Naive thymus-derived CD4-positive, alpha-beta T cell (primary cell): ENCODE measurements around the gene EHF. TPM values are rescaled to one million over a fixed set of nuclear protein-coding genes. Genes with fewer than 3 reads are reported as not detected.
"Not testable (repeated sequence)": the region's sequence is repeated elsewhere in the genome, so short reads cannot be mapped to it uniquely, and the experiment has no call there.

Source experiments
- ATAC-seq: fragments of 150-1000 bp; cut with Tn5 transposase; 2 replicates; pipeline ENCODE4 v1.10.0; 2021; ENCODE audit warnings: mild to moderate bottlenecking, moderate library complexity
- CTCF ChIA-PET: fragments of 350-600 bp; sonication (Branson Sonifier 250); formaldehyde crosslinking; loops from one replicate; lab custom pipeline; 2021; ENCODE audit warnings: antibody characterized with exemption; lab: Charles Lee
- POLR2A ChIA-PET: fragments of 350-600 bp; sonication (Branson Sonifier 250); formaldehyde crosslinking; loops from one replicate; lab custom pipeline; 2021; ENCODE audit warnings: antibody characterized with exemption, inconsistent platforms; lab: Charles Lee
- DNase-seq, 9 donors: peaks; one replicate each; pipeline versions ENCODE4 v3.0.0 to v3.0.0-alpha.2; 2020 to 2022; ENCODE audit warnings: mixed read lengths in 1 of 9
- H3K27ac ChIP-seq: one replicate; pipeline ENCODE4 v1.7.0; 2013; ENCODE audit warnings: mild to moderate bottlenecking, low read depth, low read length, moderate library complexity
- H3K27me3 ChIP-seq, 2 donors: one replicate each; pipeline ENCODE4 v1.7.0; 2013; ENCODE audit warnings: low read length in 2 of 2, mild to moderate bottlenecking in 2 of 2, moderate library complexity in 2 of 2; ENCODE audit not compliant: control insufficient read depth in 2 of 2, insufficient read depth in 2 of 2
- H3K36me3 ChIP-seq, 3 experiments: 1 replicate in 2 of 3; 2 replicates in 1 of 3; pipeline ENCODE4 v1.7.0; 2013; ENCODE audit warnings: low read length in 3 of 3, mild to moderate bottlenecking in 3 of 3, moderate library complexity in 1 of 3; ENCODE audit not compliant: insufficient read depth in 3 of 3, control insufficient read depth in 2 of 3
- H3K4me1 ChIP-seq, 2 donors: one replicate each; pipeline ENCODE4 v1.7.0; 2013; ENCODE audit warnings: low read length in 2 of 2, mild to moderate bottlenecking in 2 of 2, moderate library complexity in 1 of 2; ENCODE audit not compliant: control insufficient read depth in 2 of 2, insufficient read depth in 2 of 2
- H3K4me3 ChIP-seq: 2 replicates; pipeline ENCODE4 v1.7.0; 2013; ENCODE audit warnings: mild to moderate bottlenecking, low read length
- H3K9me3 ChIP-seq, 3 experiments: 1 replicate in 2 of 3; 2 replicates in 1 of 3; pipeline ENCODE4 v1.7.0; 2013; ENCODE audit warnings: low read length in 3 of 3; ENCODE audit not compliant: control insufficient read depth in 2 of 3
- H3K27ac Mint-ChIP-seq, 9 donors: one replicate each; pipeline ENCODE4 v1.8.0; 2020 to 2022; ENCODE audit warnings: mixed read lengths in 9 of 9, mild to moderate bottlenecking in 8 of 9, moderate library complexity in 5 of 9, inconsistent platforms in 2 of 9
- H3K27me3 Mint-ChIP-seq, 5 donors: one replicate each; pipeline ENCODE4 v1.8.0; 2021 to 2022; ENCODE audit warnings: mixed read lengths in 5 of 5, mild to moderate bottlenecking in 1 of 5
- H3K36me3 Mint-ChIP-seq, 5 donors: one replicate each; pipeline ENCODE4 v1.8.0; 2020 to 2022; ENCODE audit warnings: mixed read lengths in 5 of 5, mild to moderate bottlenecking in 3 of 5, inconsistent platforms in 1 of 5
- H3K4me1 Mint-ChIP-seq, 7 donors: one replicate each; pipeline ENCODE4 v1.8.0; 2020 to 2022; ENCODE audit warnings: mixed read lengths in 7 of 7, mild to moderate bottlenecking in 3 of 7, inconsistent platforms in 1 of 7
- H3K4me3 Mint-ChIP-seq, 10 donors: one replicate each; pipeline ENCODE4 v1.8.0; 2020 to 2022; ENCODE audit warnings: mild to moderate bottlenecking in 10 of 10, mixed read lengths in 10 of 10, moderate library complexity in 6 of 10, inconsistent platforms in 2 of 10
- H3K9me3 Mint-ChIP-seq, 11 donors: one replicate each; pipeline ENCODE4 v1.8.0; 2020 to 2022; ENCODE audit warnings: mixed read lengths in 11 of 11, mild to moderate bottlenecking in 4 of 11, inconsistent platforms in 1 of 11, moderate library complexity in 1 of 11
- intact Hi-C, 2 donors: fragments of 100-400 bp; cut with micrococcal nuclease; formaldehyde crosslinking; loops; one replicate each; pipeline ENCODE4 v1.15.1; 2023
- polyA plus RNA-seq, 2 donors: library from polyadenylated mRNA; unstranded; fragments of 300-500 nt; fragmentation: Illumina TruSeq; gene quantifications; one replicate each; pipeline ENCODE4 v1.2.3, GENCODE V29; 2021
- total RNA-seq, 6 experiments: library from RNA in 5 of 6; stranded (reverse) in 5 of 6; gene quantifications; 1 replicate in 5 of 6; 2 replicates in 1 of 6; pipeline ENCODE4 v1.2.3 and lab custom pipeline; 2021 to 2026

EHF gene
- total and polyA plus RNA-seq, 7 experiments from 2014 or later: 0.20 TPM; not detected in 6

- intact Hi-C loops: no loop called here
- CTCF ChIA-PET: no interaction called here
These were observed 65.0 kb downstream of the EHF start for GRCh38 chr11:34685864-34686263.

GRCh38 chr11:34692299-34692698, 71.4 kb downstream of the EHF start:
- H3K36me3 ChIP-seq, H3K4me1 ChIP-seq, H3K36me3 Mint-ChIP-seq, DNase-seq, H3K27me3 ChIP-seq, H3K27ac ChIP-seq, ATAC-seq, H3K27ac Mint-ChIP-seq, H3K4me3 Mint-ChIP-seq, CTCF ChIA-PET, intact Hi-C loops, H3K4me3 ChIP-seq, POLR2A ChIA-PET, H3K4me1 Mint-ChIP-seq, H3K9me3 ChIP-seq: not testable (repeated sequence)
- H3K9me3 Mint-ChIP-seq: peaks cover 0 to 16% (median 0%) of the 10 kb centered on the region in 11 donors
- peaks cover 0 to 25% (median 21%) of the 10 kb centered on the region in 5 donors for H3K27me3 Mint-ChIP-seq

More at GRCh38 chr11:34685864-34686263, 65.0 kb downstream of the EHF start:
- H3K9me3 ChIP-seq: no peaks in the 10 kb centered on the region
- POLR2A ChIA-PET: no interaction called here
- ATAC-seq (no peak), DNase-seq (no peak)
- H3K27ac ChIP-seq: no peak overlapping the region
- no peaks in the 10 kb centered on the region for H3K36me3 ChIP-seq
- no peak overlapping the region for H3K27ac Mint-ChIP-seq
- H3K4me3 Mint-ChIP-seq: no peak overlapping the region
- H3K9me3 Mint-ChIP-seq: no peaks in the 10 kb centered on the region
- H3K27me3 Mint-ChIP-seq: peaks cover 0 to 5% (median 3%) of the 10 kb centered on the region in 5 donors
- no peaks in the 10 kb centered on the region for H3K27me3 ChIP-seq
- no peak overlapping the region for H3K4me3 ChIP-seq
- H3K4me1 ChIP-seq: no peaks in the 10 kb centered on the region
- H3K36me3 Mint-ChIP-seq: no peaks in the 10 kb centered on the region
- H3K4me1 Mint-ChIP-seq: no peaks in the 10 kb centered on the region

- Mint-ChIP-seq H3K27ac (no peak overlapping the region), H3K36me3 (no peaks in the 10 kb centered on the region), H3K4me1 (peaks cover 0 to 1% (median 0%) of the 10 kb centered on the region in 7 donors), H3K4me3 (no peak overlapping the region), H3K9me3 (peaks cover 0 to 16% (median 0%) of the 10 kb centered on the region in 11 donors), H3K27me3 (peaks cover 4 to 41% (median 22%) of the 10 kb centered on the region in 5 donors)
- Histone ChIP-seq H3K27ac (no peak overlapping the region), H3K4me1 (no peaks in the 10 kb centered on the region), H3K9me3 (no peaks in the 10 kb centered on the region), H3K4me3 (no peak overlapping the region), H3K27me3 (no peaks in the 10 kb centered on the region), H3K36me3 (no peaks in the 10 kb centered on the region)
- CTCF ChIA-PET: no interaction called here
- ATAC-seq (no peak), DNase-seq (no peak)
- POLR2A ChIA-PET: no interaction called here
- intact Hi-C loops: no loop called here
These were observed 76.0 kb downstream of the EHF start for GRCh38 chr11:34696862-34697261.

GRCh38 chr11:34706709-34707461, 86.0 kb downstream of the EHF start:
- H3K4me1 ChIP-seq: no peaks in the 10 kb centered on the region
- ChIA-PET POLR2A (no interaction called here), CTCF (no interaction called here)
- H3K36me3 ChIP-seq: no peaks in the 10 kb centered on the region
- no peak overlapping the region for H3K27ac ChIP-seq
- intact Hi-C loops: no loop called here
- Mint-ChIP-seq H3K4me3 (no peak overlapping the region), H3K27ac (no peak overlapping the region), H3K4me1 (no peaks in the 10 kb centered on the region), H3K27me3 (peaks cover 6 to 14% (median 9%) of the 10 kb centered on the region in 5 donors), H3K36me3 (peaks cover 0 to 3% (median 0%) of the 10 kb centered on the region in 5 donors), H3K9me3 (peaks cover 0 to 24% (median 7%) of the 10 kb centered on the region in 11 donors)
- peak; percentile 16 for ATAC-seq
- no peaks in the 10 kb centered on the region for H3K27me3 ChIP-seq
- no peak overlapping the region for H3K4me3 ChIP-seq
- H3K9me3 ChIP-seq: peaks cover 0 to 5% (median 2%) of the 10 kb centered on the region in 3 experiments
- DNase-seq: no peak

- no peak overlapping the region for H3K4me3 ChIP-seq
- POLR2A ChIA-PET: no interaction called here
- no peak overlapping the region for H3K27ac Mint-ChIP-seq
- CTCF ChIA-PET: no interaction called here
- H3K4me1 Mint-ChIP-seq: no peaks in the 10 kb centered on the region
- peaks cover 2 to 30% (median 13%) of the 10 kb centered on the region in 11 donors for H3K9me3 Mint-ChIP-seq
- H3K36me3 Mint-ChIP-seq: peaks cover 0 to 8% (median 4%) of the 10 kb centered on the region in 5 donors
- DNase-seq: no peak
- H3K9me3 ChIP-seq: peaks cover 0 to 8% (median 5%) of the 10 kb centered on the region in 3 experiments
- H3K27me3 ChIP-seq: no peaks in the 10 kb centered on the region
- no peak overlapping the region for H3K4me3 Mint-ChIP-seq
- peaks cover 6 to 15% (median 12%) of the 10 kb centered on the region in 5 donors for H3K27me3 Mint-ChIP-seq
- intact Hi-C loops: no loop called here
- H3K27ac ChIP-seq: no peak overlapping the region
- no peaks in the 10 kb centered on the region for H3K4me1 ChIP-seq
- peak; percentile 82 for ATAC-seq
- no peaks in the 10 kb centered on the region for H3K36me3 ChIP-seq
These were observed 86.6 kb downstream of the EHF start for GRCh38 chr11:34707462-34707840.

Other genes starting within 250 kb of the EHF start
- 10 to 100 TPM; 23.3 to 55.9 (median 42.6) TPM for gene CAT, start 182.2 kb upstream of the EHF start, total RNA-seq
- 100 to 1,000 TPM; 100 to 110 TPM for gene CAT, start 182.2 kb upstream of the EHF start, polyA plus RNA-seq
- gene ELF5, start 107.3 kb upstream of the EHF start, total RNA-seq: not detected
- gene ELF5, start 107.3 kb upstream of the EHF start, polyA plus RNA-seq: not detected